ENCODE measurements around the gene ANKFN1. TPM values are rescaled to one million over a fixed set of nuclear protein-coding genes. Genes with fewer than 3 reads are reported as not detected.

Gene ANKFN1
- total and polyA plus RNA-seq, 10 of the 15 experiments (the other 5 are each of a cell fraction or from before 2014, with no cell fraction given), result 0.19 TPM; not detected in 9

GRCh38 chr17:56488800-56489199 lies 335.5 kb downstream of the ANKFN1 start:
- Histone ChIP-seq H3K27ac (ENCODE audit: control insufficient read depth, insufficient read depth) (no peak overlapping the region), H3K4me2 (ENCODE audit: control insufficient read depth, insufficient read depth) (no peak overlapping the region), H3K4me1 (ENCODE audit: control insufficient read depth, insufficient read depth, low read length) (no peaks in the 10 kb centered on the region), H3K79me2 (ENCODE audit: control insufficient read depth, insufficient read depth, low read length) (no peaks in the 10 kb centered on the region), H4K20me1 (ENCODE audit: control insufficient read depth, insufficient read depth) (no peaks in the 10 kb centered on the region), H3K9me3 (replicated peaks; ENCODE audit: control insufficient read depth, insufficient read depth, low read length) (no peaks in the 10 kb centered on the region), H2AFZ (ENCODE audit: control insufficient read depth, low read depth, low read length) (no peak overlapping the region), H3K27me3 (replicated peaks in 1 of 2; ENCODE audit: control insufficient read depth in 2 of 2, insufficient read depth in 2 of 2, low read length in 1 of 2) (no peaks in the 10 kb centered on the region), H3K4me3 (no peak overlapping the region), H3K36me3 (ENCODE audit: control insufficient read depth in 2 of 2, insufficient read depth in 2 of 2, low read length in 1 of 2) (no peaks in the 10 kb centered on the region), H3K9ac (ENCODE audit: control insufficient read depth, insufficient read depth, low read length) (no peak overlapping the region)
- ChIA-PET RAD21 (ENCODE audit: unreplicated experiment) (no interaction called here), SMC1A (ENCODE audit: uncharacterized antibody, unreplicated experiment) (no interaction called here), CTCF (interaction anchor here (2.0 kb wide), 1 partner anchor 10 kb away, joined by 4 read pairs; no protein-coding TSS in a partner anchor), POLR2A (no interaction called here)
- ATAC-seq (no peak), DNase-seq (ENCODE audit: low read depth, low spot score) (no peak), FAIRE-seq (no peak)
- BruUV-seq (replicated peaks), result no TSS peak
- in situ Hi-C loops (cut with MboI) (no loop called here), intact Hi-C loops (cut with micrococcal nuclease; ENCODE audit: unreplicated experiment) (no loop called here)
- WGBS (ENCODE audit: insufficient coverage, insufficient replicate concordance, low lambda C conversion rate, missing lambda C conversion rate), result 41% methylated on average over 2 of the region's 2 CpGs
- TF ChIP-seq ETV6 (conservative IDR thresholded peaks at IDR 0.05 in 1 of 2, IDR thresholded peaks at IDR 0.05 in 1 of 2; ENCODE audit: borderline replicate concordance in 1 of 2, low read depth in 1 of 2), result no peak
- TF ChIP-seq HDAC2 (IDR thresholded peaks at IDR 0.05), result no peak
- no peak for TF ChIP-seq ZNF24 (IDR thresholded peaks at IDR 0.05)
- TF ChIP-seq JUND (IDR thresholded peaks at IDR 0.05; ENCODE audit: low read depth, low read length), result no peak
- TF ChIP-seq JUNB (IDR thresholded peaks at IDR 0.05), result no peak
- TF ChIP-seq EP300 (IDR thresholded peaks at IDR 0.05; ENCODE audit: borderline replicate concordance in 1 of 2, control insufficient read depth in 1 of 2, low read depth in 2 of 2, low read length in 2 of 2), result no peak
- TF ChIP-seq, protein P1, sequence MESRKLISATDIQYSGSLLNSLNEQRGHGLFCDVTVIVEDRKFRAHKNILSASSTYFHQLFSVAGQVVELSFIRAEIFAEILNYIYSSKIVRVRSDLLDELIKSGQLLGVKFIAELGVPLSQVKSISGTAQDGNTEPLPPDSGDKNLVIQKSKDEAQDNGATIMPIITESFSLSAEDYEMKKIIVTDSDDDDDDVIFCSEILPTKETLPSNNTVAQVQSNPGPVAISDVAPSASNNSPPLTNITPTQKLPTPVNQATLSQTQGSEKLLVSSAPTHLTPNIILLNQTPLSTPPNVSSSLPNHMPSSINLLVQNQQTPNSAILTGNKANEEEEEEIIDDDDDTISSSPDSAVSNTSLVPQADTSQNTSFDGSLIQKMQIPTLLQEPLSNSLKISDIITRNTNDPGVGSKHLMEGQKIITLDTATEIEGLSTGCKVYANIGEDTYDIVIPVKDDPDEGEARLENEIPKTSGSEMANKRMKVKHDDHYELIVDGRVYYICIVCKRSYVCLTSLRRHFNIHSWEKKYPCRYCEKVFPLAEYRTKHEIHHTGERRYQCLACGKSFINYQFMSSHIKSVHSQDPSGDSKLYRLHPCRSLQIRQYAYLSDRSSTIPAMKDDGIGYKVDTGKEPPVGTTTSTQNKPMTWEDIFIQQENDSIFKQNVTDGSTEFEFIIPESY (IDR thresholded peaks at IDR 0.05), result no peak
- no peak for TF ChIP-seq IRF4 (IDR thresholded peaks at IDR 0.05; ENCODE audit: low read depth, low read length)
- TF ChIP-seq, protein P2, sequence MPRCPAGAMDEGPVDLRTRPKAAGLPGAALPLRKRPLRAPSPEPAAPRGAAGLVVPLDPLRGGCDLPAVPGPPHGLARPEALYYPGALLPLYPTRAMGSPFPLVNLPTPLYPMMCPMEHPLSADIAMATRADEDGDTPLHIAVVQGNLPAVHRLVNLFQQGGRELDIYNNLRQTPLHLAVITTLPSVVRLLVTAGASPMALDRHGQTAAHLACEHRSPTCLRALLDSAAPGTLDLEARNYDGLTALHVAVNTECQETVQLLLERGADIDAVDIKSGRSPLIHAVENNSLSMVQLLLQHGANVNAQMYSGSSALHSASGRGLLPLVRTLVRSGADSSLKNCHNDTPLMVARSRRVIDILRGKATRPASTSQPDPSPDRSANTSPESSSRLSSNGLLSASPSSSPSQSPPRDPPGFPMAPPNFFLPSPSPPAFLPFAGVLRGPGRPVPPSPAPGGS (IDR thresholded peaks at IDR 0.05; ENCODE audit: borderline replicate concordance, insufficient read depth, low read depth, low read length, poor library complexity, severe bottlenecking), result no peak
- TF ChIP-seq EED (IDR thresholded peaks at IDR 0.05; ENCODE audit: low read depth), result no peak
- TF ChIP-seq TAF1 (IDR thresholded peaks at IDR 0.05; ENCODE audit: borderline replicate concordance, low read depth, low read length), result no peak
